Dermis microvascular lymphatic vessel endothelial cell (primary cell): ENCODE results near the gene LAT. TPM values are rescaled to one million over a fixed set of nuclear protein-coding genes. Genes with fewer than 3 reads are reported as not detected.

Source experiments
- DNase-seq, 2 donors: peaks; one replicate each; pipeline versions ENCODE4 v3.0.0 to v3.0.0-alpha.2; 2010; ENCODE audit warnings: low read depth in 2 of 2
- total RNA-seq: library from RNA; depleted of rRNA; stranded (reverse); fragments of >200 nt; gene quantifications from 2 replicates; pipeline ENCODE4 v1.2.1, GENCODE V29; 2014

LAT gene
- total RNA-seq, 1 donor from 2014 or later = 0.26 TPM

DNA sequence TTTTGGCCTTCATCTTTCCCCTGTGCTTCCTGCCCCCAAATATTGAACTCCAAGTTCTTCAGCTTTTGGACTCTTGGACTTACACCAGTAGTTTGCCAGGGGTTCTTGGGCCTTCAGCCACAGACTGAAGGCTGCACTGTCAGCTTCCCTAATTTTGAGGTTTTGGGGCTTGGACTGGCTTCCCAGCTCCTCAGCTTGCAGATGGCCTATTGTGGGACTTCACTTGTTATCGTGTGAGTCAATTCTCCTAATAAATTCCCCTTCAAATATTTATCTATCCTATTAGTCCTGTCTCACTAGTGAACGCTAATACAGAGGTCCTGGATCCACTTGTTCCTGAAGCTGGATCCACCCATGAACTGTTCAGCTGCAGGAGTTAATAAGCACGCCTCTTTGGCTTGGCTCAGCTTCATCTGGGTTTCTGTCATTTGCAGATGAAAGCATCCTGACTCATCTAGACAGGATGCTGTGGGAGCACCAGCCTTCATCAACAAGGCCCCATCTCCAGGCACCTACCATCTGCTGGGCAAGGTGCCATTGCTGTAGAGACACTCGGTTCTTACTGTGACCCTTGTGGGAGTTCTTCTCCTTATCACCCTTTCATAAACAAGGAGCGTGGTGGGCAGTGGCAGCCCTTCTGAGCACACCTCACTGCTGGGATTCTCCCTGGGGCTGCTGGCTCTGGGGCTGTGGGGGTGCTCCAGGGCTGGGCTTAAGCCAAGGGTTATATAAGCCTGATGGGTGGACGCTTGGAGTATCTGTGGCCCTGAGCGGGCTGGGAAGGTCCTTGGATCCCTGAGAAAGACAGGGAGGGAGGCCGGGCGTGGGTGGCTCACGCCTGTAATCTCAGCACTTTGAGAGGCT is 23.1 kb downstream of the LAT start:
- peak in 1 of 2 donors; percentile 12 for DNase-seq

DNA sequence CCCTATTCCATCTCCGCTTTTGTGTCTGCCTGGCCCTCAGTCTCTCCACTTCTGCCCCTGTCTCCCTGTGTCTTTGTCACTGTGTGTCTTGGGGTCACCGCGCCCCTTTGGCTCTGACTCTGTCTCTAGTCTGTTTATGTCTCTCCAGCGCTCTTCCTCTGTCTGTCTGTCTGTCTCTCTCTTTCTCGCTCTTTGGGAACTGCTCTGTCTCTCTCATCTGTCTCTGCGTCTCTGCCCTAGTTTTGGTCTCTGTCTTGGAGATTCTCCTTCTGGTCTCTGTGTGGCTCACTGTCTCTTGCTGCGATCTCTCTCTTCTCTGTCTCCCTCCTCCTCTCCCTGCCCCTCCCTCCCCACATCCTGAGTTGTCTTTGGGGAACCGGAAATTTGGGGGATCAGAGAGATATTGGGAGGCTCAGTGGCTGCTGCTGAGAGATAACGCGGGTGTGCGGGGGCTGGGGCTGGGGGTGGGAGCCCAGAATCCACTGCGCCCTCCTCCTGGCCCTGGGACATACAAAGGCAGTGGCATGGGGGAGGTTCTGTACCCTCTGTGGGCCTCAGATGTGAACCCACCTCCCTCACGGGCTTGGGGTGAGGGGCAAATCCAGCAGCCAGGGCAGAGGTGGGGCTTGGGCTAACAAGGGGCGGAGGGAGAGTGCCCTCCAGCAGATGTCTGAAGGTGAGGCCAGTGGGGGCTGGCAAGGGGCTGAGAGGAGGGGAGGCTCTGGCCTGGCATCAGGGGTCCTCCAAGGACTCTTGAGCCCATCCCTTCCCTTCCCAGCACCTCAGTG is 24.4 kb downstream of the LAT start:
- no peak for DNase-seq

DNA sequence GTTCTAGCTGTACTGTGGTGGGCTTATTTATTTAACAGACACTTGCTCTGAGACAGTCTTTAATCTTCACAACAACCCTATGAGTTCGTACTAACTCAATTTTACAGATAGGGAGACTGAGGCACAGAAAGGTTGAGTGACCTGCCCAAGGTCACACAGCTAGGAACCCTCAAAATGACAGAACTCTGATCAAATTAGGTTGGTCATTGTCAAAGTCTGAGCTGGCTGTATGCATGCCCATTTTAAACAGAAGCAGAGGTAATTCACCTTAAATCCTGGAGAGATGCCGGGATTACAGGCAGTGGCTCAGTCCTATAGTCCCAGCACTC is 24.9 kb downstream of the LAT start:
- no peak for DNase-seq

DNA sequence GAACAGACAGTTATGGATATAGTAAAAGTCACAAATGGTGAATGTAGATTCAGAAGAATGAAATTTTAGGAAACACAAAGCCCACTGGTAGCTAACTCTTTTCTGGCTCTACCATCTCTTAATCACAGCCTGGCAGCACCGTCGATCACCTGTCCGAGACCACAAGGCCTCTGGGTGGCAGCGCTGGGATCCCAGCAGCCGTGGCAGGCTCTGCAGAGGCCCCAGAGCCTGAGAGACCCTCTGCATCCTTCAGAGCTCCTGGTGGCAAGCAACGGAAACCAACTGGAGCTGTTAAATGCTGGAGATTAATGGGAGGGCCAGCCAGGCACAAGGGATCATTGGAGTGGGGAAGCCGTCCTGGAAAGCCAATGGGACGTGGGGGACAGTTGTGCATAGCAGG is 26.3 kb downstream of the LAT start:
- DNase-seq = no peak

DNA sequence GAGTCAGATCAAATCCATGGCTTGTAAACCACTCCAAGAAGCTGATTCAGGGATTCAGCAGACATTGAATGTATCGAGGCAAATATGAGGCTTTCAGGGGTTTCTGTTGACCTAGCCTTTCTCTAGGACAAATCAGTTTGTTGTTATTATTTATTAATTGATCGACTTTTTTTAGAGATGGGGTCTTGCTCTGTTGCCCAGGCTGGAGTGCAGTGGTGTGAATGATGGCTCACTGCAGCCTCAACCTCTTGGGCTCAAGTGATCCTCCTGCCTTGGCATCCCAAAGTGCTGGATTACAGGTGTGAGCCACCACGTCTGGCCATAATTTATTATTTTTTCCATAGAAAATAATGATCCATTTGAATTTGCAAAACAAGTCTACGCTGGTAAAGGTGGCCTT is 27.0 kb downstream of the LAT start:
- no peak for DNase-seq

- no peak for DNase-seq
Measured at GRCh38 chr16:29012913-29013553, 28.2 kb downstream of the LAT start.

GRCh38 chr16:29014561-29015069 is 29.8 kb downstream of the LAT start:
- no peak for DNase-seq

DNA sequence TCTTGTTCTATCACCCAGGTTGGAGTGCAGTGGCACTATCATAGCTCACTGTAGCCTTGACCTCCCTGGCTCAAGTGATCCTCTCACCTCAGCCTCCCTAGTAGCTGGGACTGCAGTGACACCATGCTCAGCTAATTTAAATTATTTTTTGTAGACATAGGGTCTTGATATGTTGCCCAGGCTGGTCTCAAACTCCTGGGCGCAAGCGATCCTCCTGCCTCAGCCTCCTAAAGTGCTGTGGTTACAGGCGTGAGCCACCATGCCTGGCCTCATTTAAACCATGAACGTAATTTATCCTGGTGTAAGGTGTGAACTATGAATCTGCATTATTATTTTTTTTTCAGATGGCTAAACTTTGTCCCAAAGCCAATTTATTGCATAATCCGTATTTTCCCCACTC is 37.3 kb downstream of the LAT start:
- no peak for DNase-seq

DNA sequence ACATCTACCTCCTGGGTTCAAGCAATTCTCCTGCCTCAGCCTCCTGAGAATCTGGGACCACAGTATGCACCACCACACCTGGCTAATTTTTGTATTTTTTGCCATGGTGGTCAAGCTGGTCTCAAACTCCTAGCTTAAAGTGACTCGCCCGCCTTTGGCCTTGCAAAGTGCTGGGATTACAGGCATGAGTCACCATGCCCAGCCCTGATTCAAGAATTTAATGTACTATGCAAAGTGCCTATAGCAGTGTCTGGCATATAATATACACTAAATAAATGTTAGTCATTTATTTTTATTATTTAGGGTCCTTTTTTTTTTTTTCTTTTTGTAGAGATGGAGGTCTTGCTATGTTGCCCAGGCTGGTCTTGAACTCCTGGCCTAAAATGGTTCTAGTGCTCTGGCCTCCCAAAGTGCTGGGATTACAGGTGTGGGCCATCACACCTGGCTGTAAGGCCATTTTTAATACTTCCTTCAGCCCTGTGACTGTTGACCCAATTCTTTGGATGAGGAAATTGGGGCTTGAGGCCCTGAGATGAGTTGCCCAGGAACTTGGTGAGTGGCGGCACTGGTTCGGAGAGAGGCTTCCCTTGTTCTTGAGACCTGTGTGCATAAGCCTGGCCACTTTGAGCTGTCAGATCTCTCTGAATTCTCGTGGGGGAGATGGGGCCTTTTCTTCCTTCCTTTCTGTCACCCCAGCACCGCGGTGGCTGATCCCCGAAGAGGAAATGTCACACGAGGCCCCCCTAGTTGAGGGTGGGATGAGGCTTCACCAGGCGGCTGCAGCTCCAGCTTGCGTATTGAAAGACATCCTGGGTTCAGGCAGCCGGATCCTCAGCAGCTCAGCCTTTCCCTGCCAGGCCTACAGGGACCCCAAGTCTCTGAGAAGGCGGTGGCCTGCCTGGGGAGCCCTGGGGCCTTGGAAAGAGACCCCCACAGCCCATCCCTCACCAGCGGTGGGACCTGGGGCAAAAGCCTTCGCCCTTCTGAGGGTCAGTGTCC is 38.7 kb downstream of the LAT start:
- no peak for DNase-seq

DNA sequence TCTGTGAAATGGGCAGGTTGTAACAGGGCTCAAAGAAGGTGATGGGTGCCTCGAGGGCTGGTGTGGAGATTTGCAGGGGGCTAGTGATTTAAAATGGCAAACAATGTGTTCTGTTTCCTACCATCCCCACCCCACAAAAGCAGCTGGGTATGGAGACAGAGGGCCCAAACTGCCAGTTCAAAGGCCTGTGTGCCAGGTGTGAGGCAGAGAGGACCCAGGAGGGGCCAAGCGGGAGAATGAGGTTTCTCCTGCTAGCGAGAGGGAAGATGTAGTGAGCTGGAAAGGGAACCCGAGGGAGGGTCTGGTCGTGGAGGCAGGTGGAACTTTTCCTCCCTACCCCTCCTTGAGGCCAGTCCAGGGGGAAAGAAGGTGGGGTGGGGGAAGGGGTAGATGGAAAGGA is 39.4 kb downstream of the LAT start:
- DNase-seq = no peak

DNA sequence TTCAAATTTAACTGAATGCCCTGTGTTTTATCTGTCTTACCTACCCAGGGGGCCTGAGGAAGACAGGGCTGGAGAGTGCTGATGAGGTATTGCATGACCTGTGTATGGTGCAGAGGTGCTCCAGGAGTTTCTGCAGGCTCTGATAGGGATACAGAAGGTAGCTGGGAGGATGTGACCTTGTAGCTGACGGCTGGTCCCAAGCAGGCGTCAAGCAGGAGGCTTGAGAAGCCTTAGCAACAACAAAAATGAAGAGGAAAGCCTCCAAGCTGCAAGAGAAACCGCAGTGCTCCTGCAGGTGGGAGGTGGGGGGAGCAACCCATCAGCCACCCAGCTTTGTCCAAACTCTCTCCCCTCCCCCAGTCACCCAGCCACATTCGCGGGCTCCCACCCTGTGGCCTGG is 40.4 kb downstream of the LAT start:
- no peak for DNase-seq

DNA sequence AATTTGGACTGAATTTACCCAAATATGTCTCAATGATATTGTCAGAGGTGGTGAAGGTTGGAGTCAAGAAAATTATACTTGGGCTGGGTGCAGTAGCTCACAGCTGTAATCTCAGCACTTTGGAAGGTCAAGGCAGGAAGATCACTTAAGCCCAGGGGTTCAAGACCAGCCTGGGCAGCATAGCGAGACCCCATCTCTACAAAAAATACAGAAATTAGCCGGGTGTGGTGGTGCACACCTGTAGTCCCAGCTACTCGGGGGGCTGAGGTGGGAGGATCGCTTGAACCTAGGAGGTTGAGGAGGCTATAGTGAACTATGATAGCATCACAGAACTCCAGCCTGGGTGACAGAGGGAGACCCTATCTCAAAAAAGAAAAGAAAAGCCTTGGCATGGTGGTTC is 40.9 kb downstream of the LAT start:
- DNase-seq = no peak

GRCh38 chr16:29028457-29029167 is 43.8 kb downstream of the LAT start:
- no peak for DNase-seq

GRCh38 chr16:29029168-29029994 is 44.5 kb downstream of the LAT start:
- DNase-seq = peak in 1 of 2 donors; percentile 79

- DNase-seq = no peak
Measured at GRCh38 chr16:29030086-29030840, 45.4 kb downstream of the LAT start.
